HG03097 (cell line): ENCODE measurements around the gene VSTM2B.

Source experiments
- ATAC-seq: cut with Tn5 transposase; IDR thresholded peaks from one replicate; pipeline ENCODE4 v1.9.1; 2021; ENCODE audit not compliant: unreplicated experiment, low FRiP score

VSTM2B gene

DNA sequence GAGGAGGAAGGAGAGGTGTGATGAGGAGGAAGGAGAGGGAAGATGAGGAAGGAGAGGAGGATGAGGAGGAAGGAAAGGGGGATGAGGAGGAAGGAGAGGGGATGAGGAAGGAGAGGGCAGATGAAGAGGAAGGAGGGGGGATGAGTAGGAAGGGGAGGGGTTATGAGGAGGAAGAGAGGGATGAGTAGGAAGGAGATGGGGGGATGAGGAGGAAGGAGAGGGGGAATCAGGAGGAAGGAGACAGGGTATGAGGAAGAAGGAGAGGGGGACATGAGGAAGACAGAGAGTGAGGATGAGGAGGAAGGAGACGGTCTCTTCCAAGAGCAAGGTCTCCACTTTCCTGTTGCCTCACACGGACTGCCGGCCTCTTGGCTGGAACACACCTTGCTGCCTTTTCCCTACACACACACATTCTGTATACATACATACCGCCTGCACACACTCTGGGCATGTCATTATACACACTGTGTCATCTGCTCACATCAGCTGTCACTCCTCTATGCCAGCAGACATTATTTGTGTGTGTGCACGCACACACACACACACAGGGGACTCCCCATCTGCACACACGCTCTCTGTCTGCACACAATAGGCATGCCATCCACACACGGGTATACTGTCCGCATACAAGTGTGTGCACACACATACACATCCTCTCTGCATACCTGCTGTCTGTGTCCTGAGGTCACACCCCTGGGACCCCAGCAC is 11.1 kb upstream of the VSTM2B start:
- no peak for ATAC-seq

DNA sequence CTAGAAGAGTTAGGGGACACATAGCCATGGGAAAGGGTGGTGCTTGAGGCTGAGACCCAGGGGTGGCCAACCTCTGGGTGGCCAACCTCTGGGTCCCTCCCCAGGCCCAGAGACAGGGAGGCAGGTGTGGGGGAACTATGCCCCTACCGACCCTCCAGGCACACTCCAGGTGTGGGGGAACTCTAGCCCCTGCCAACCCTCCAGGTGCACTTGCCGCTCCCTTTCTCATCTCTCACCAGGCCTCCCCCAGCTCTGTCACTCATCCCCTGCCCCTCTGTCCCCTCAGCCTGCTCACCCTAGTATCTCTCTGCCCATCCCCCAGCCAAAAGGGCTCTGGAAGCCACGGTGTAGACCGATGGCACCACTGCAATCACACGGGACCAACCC is 10.6 kb upstream of the VSTM2B start:
- no peak for ATAC-seq

DNA sequence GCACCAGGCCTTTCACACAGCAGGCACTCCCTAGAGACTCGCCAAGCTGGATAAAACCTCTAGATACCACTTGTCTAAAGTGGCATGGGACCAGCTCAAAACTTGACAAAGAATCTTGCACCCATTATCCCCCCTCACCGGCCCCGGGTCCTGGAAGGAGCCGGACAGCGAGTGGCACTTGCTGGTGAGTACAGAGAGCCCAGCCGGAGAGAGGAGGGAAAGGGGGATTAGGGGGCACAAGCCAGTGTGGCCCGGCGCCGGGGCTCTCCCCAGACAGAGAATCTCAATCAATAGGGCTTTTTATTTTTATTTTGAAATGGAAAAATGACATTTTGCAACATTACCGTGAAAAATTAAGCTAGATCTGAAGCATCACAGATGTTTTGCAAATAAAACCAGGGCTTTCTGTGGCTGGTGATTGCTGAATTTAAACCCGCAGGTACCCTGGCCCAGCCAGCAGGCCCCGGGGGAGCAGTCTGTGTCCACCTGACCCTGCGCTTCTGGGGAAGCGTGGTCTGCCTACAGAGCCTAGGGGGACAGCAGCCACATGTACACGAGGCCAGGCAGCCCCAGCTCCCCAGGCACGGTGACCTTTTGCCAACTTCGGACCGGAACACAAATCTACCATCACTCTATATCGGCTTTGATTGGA is 10.0 kb upstream of the VSTM2B start:
- ATAC-seq, result no peak

DNA sequence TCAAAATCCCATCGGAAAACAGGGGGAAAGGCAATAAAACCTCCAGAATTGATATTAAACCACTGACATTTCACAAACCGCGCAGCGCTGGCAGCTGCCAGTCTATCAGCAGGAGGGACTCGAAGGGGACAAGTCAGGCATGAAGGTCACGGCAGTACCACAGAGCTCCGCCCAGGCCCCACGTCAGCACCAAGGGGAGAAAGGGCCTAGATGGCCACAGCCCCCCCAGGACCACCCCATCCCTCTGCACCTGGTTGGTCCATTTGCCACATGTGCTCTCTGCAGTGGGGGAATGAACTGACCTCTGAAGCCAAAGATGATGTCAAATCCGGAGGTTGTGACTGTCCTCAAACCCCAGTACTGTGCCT is 9.5 kb upstream of the VSTM2B start:
- ATAC-seq, result no peak

DNA sequence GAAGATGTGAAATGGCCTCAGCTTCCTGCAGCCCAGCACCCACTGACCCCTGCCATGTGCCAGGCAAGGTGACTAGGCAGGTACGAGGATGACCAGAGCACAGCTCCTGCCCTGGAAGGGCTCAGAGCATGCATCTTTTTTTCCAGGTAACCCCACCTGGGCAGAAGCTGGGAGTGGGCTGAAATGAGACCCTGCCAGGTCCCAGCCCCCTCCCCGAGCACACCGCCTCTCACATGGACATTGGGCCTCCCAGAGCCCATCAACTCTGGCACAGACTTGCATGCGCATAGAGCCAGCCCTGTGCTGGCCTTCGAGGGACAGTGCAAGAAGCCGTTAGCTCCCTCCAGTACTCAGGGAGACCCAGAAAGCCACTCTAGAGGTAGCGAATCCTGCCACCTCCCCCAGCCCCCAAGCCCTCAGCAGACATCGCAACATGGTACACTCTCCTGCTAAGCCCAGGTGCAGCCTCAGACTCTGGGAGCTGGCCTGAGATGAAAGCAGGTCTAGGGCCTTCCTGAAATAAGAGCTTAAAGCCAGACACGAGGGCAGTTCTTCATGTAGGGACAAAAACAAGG is 8.9 kb upstream of the VSTM2B start:
- ATAC-seq, result no peak

DNA sequence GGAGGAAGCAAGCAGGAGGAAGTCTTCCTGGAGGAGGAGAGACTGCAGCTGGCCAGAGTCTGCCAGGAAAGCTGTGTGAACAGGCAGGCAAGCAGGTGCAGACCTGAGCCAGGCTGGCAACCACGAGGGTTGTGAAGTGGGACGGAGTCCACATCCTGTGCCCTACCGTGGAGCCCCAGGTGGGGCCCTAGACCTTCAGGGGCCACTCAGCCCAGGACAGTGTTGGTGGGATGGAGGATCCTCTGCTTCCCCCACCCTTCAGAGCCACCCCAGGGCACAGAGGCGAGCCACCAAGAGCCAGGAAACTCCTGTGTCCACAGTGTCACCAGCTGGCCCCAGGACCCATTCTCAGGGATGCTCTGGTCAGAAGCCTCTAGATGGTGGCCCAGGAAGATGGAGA is 8.4 kb upstream of the VSTM2B start:
- no peak for ATAC-seq

DNA sequence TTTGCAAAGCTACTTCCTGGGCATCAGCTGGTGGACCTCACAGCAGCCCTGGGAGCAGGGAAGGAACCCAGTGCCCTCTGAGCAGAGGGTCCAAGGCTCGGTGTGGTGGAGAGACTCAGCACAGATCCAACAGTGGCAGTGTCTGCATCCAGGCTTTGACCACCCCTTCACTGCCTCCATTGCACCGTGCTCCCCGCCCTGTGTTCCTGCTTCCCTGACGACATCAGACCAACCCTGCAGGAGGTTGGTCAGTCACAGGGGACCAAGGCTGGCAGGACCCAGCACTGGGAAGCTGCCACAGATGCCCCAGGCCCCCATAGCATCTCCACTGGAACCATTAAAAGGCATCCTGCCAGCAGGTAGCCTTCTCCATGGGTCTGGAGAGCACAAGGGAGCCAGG is 7.8 kb upstream of the VSTM2B start:
- no peak for ATAC-seq

DNA sequence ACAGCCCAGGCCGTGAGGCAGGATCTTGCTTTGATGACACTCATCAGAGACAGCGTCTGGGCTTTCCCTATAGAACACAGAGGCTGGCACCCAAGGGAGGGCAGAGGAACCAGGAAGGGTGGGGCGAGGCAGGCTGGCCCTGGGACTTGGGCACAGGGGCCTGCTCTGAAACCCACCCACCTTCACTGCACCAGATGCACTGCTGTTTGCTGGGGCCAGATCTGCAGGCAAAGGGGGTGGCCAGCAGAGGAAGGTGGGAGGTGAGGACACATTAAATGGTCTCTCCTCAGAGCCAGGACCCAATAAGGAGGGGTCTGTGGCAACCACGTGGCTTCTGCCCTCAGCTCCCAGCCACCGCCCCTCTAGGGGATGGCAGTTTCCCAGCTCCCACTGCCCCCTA is 6.6 kb upstream of the VSTM2B start:
- ATAC-seq, result no peak

DNA sequence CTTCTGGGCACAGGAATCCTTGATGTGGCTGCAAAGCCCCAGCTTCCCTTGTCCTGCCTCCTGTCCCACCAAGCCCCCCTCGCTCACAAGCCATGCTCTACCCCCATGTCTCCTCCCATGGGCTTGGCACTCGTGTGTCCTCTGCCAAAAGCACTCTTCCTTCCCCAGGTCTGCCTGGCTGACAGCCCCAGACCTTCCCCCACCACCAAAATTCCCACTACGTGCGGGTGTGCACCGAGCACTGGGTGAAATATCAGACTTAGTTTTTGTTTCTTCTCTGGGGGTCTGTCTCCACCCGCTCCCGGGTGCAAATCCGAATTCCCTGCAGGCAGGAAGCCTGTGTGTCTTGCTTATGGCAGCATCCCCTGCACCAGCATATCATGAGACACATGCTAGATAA is 5.9 kb upstream of the VSTM2B start:
- ATAC-seq, result no peak

DNA sequence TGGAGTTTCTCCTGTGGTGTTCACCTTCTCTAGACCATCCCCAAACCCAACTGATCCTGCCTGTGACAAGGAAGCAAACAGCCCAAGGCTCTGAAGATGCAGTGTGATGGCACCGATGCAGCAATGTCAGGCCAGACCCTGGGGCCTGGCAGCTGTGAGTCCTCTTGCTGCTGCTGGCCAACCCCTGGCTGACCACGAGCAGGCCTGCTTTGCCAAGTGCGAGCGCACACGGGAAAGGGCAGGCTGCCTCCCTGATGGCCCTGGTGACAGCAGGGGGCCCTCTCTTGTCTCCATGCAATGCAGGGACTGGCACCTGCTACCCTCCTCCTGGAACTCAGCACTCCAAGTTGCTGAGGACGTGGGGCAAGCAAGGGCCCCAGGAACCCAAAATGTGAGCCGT is 5.4 kb upstream of the VSTM2B start:
- ATAC-seq, result no peak

DNA sequence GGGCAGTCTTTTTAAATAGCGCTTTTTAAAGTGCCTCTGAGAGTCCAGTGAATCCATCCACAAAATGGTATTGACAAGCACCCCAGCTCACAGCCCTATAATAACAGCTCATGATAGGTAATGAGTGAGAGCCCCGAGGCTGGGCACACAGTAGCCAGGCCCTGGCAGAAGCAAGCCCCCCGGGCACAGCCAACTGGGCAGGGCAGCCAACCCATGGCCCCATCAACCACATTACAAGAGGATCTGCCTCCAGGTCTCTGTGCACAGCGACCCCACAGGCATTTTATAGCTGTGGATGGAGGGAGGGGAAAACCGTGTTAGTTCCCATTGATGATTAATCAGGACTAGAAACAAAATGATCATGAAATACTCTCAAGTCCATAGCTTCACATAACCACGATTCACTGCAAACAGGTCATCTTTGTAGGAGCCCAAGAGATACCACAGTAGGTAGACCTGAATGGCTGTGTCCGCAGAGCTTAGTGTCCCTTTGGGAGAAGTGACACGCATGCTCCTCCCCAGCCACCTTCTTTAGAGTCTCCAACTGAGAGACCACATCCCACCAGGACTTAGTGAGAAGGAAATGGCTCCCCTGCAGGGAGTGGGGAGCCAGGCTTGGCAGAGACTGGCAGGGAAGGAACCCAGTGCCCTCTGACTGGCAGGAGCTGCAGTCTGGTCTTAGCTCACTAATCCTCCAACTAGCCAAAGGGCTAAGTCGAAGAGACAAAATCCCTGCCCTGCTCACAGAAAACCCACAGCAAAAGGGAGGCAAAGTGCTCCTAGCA is 4.3 kb upstream of the VSTM2B start:
- no peak for ATAC-seq

DNA sequence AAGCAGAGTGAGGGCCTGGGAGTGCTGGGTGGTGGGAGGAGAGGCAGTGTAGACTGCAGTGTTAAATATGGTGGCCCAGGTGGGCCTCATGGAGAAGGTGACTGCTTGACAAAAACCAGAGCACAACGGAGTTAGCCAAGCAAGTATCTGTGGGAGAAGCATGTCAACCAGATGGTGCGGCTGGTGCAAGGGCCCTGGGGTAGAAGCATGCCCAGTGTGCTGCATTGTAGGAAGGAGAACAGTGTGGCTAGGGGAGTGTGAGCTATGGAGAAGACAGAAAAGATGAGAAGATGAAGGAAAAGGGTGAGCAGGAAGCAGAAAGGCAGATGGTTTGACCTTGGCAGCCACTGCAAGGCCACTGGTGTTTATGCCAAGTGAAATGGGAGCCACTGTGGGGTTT is 2.2 kb upstream of the VSTM2B start:
- ATAC-seq, result no peak

DNA sequence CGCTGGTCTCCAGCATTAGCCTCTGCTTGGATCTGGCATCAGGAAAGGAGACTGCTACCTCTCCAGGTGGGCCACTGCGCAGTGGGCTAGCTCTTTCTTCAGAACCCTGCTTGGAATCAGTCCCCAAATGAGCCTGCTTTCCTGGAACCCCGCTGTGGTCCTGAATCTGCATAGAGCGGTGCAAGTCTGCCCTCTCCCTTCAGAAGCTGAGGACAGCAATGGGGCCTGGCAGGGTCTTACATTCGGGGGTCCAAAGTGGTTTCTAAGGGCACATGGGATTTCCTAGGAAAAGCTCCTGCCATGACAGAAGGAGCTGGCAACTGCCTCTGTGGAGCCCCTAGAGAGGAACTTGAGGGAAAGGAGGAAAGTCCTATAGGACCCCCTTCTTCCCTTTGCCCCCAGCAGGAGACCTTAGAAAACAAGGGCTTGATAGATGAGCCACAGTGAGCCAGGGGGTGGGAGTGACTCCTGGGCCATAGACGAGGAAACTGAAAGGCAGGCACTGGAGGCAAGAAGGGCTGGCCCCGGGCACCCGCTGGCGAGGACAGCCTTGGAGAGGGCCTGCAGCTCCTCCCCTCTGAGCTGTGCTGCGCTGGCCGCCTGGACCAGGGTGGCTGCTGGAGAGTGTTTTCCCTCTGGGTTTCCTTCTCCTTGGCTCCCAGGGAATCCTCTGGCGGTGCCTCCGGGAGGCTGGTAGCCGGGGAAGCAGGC is 1.4 kb upstream of the VSTM2B start:
- ATAC-seq, result no peak

DNA sequence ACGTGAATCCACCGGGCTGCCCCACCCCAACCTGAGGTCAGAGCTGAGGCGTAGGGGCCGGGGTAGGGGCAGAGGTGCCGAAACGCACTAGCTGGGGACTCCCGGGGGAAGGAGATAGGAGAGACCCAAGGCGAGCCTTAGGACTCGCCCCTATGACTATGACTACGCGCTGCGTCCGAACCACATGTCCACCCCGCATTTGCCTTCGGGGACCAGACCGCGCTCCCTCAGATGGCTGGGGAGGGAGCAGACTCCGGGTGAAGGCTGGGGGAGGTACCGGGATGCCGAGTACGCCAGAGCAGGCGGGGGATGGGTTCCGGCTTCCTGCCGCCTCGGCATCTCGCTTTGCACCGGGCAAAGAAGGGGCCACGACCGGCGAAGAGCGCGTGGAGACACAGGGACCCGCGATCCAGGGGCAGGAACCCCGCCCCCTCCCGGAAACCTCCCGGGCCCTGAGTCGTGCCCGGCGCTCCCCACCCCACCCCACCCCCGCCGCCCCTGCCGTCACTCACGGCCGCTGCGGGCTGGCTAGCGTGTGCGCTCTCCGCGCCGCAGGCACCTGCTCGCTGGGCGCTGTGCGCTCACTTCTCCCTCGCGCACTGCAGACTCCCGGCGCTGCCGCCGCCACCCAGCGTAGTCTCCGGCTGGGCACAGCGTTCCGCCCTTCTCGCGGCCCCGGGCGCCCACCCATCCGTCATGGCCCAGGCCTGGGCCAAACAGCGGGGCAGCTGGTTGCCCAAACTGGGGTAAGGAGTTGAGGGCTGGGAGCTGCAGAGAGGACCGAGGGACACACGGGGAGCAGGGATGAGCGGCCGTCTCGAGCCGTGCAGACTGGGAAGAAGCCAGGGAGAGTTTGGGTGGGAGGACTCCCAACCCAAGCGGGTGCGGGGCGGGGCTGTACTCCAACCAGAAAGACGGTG is 622 bp upstream of the VSTM2B start:
- no peak for ATAC-seq

DNA sequence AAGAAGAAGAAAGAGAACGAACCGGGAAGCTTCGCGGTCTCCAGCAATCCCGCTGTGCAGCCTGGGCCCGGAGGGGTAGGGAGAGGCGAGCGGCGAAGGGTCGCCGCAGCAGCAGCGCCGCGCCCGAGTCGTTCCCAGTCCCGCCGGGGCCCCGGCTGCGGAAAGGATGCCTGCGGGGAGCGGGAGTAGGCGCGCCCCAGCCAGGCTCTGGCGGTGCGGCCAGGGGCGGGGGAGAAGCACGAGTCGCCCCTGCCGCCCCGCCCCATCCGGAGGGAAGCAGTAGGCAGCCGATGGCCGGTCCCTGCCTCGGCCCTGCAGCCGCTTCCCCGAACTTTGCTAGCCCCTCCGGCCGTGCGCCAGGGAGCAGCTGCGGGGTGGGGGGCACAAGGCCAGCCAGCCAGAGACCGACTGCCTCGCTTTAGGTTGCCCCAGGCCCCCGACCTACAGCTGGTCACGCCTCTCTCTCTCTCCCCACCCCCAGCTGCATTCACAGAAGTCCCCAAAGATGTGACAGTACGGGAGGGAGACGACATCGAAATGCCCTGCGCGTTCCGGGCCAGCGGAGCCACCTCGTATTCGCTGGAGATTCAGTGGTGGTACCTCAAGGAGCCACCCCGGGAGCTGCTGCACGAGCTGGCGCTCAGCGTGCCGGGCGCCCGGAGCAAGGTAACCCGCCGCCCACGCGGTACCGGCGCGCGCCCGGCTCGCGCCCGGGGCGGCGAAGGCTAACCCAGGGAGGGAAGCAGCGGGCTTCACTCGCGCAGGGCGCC is 1.1 kb downstream of the VSTM2B start:
- ATAC-seq, result no peak

DNA sequence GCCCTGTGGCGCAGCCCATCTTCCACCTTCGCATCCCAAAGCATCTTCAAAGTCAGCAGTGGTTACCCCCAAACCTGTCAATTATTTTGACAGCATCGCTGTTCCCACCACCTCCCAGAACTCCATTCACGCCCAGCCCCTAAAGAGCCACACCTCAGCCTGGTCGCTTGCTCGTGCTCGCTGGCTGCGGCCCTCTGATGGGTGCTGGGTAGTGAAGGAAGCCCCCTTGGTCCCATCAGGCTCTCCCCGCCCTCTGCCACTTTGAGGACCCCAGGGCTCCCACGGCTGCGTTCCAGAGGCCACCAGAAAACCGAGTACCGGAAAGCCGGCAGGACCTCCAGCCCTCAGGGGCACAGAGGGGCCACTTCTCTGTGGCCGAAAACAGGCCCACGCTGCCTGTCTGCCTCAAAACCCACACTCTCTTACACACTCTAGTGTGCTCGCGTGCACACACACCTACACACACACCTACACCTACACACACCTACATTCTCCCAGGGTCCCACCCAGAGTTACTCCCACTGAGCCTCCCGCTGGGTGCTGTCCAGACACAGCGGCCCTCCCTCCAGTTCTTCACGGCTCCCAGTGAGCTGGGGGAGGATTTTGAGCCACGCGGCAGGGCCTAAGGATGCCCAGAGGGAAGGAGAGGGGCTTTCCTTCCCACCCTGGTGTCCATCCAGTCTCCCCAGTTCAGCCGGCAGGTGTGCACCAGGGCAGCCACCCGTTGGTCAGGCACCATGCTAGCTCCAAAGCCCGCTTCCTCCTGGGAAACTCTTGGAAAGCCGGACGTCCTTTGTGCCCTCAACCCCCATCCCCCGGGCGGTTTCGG is 1.9 kb downstream of the VSTM2B start:
- ATAC-seq, result no peak

DNA sequence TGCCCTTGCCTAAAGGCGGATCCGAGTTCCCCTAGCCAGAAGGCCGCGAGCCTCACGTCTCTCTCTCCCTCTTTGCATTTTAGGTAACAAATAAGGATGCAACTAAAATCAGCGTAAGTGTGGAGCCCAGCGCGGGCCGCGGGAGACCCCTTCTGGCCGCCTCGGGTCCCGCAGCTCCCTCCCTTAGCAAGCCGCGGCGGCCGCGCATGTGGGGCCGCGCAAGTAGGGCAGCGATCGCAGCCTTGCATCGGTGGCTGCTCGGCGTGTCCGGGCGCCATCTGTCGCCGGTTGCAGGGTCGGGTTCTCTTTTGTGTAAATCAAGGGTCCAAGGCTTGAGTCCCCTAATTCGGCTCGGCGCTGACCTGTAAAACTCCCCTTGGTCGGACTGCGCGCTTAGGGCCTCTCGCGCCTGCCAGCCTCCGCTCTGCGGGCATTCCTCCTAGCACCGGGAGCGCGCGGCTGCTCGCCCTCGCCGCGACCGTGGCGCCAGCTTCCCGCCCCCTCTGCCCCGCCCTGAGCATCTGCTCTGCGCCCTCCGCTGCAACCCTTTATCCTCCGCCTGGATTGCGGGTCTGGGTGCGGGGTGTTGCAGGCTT is 2.7 kb downstream of the VSTM2B start:
- ATAC-seq, result no peak
